22Rv1 (cell line): ENCODE results near the gene CAPNS1.

Experiments used
- ZFX ChIP-seq: fragments of 450-650 bp; IDR thresholded peaks from 2 replicates; pipeline ENCODE4 v1.6.1; 2017; ENCODE audit warnings: antibody characterized with exemption, borderline replicate concordance
- TF ChIP-seq, protein P1 (sequence below): fragments of 450-650 bp; IDR thresholded peaks from 2 replicates; pipeline ENCODE4 v1.5.1; 2017; ENCODE audit warnings: mild to moderate bottlenecking

DNA sequence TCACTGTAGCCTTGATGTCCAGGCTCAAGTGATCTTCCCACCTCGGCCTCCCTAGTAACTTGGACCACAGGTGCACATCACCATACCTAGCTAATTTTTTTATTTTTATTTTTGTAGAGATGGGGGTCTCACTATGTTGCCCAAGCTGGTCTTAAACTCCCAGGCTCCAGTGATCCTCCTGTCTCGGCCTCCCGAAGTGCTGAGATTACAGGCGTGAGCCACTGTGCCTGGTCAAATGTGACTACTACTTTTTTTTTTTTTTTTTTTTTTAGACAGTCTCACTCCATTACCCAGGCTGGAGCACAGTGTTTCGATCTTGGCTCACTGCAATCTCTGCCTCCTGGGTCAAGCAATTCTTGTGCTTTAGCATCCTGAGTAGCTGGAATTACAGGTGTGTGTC is 33.0 kb downstream of the CAPNS1 start:
- TF ChIP-seq, protein P1, sequence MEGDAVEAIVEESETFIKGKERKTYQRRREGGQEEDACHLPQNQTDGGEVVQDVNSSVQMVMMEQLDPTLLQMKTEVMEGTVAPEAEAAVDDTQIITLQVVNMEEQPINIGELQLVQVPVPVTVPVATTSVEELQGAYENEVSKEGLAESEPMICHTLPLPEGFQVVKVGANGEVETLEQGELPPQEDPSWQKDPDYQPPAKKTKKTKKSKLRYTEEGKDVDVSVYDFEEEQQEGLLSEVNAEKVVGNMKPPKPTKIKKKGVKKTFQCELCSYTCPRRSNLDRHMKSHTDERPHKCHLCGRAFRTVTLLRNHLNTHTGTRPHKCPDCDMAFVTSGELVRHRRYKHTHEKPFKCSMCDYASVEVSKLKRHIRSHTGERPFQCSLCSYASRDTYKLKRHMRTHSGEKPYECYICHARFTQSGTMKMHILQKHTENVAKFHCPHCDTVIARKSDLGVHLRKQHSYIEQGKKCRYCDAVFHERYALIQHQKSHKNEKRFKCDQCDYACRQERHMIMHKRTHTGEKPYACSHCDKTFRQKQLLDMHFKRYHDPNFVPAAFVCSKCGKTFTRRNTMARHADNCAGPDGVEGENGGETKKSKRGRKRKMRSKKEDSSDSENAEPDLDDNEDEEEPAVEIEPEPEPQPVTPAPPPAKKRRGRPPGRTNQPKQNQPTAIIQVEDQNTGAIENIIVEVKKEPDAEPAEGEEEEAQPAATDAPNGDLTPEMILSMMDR: no peak
- no peak for TF ChIP-seq ZFX
